SK-N-SH (cell line): Measurements from ENCODE around the gene SLC66A1. TPM values are rescaled to one million over a fixed set of nuclear protein-coding genes. Genes with fewer than 3 reads are reported as not detected.

Source experiments
- CTCF ChIA-PET: fragments of 300-600, 350-600 bp; formaldehyde crosslinking; extraction: SDS; loops from one replicate; lab custom pipeline; 2021; lab: Yijun Ruan, JAX
- POLR2A ChIA-PET: fragments of 350-600 bp; sonication (Branson Sonifier 250); formaldehyde crosslinking; extraction: SDS; loops from one replicate; lab custom pipeline; 2020; ENCODE audit warnings: antibody characterized with exemption, inconsistent platforms; lab: Yijun Ruan, JAX
- DNase-seq: peaks from one replicate; pipeline ENCODE4 v3.0.0; 2012
- H2AFZ ChIP-seq: fragments of 200-600 bp; sonication (generic); 2 replicates; pipeline ENCODE4 v1.8.1; 2016; ENCODE audit warnings: antibody characterized with exemption, mild to moderate bottlenecking, low read depth
- H3F3A ChIP-seq: fragments of 200-600 bp; sonication (generic); replicated peaks from 2 replicates; pipeline ENCODE3; 2016; ENCODE audit warnings: antibody characterized with exemption, mild to moderate bottlenecking; ENCODE audit not compliant: insufficient read depth
- H3K27ac ChIP-seq, 2 experiments: fragments of 200-500 bp in 1 of 2; fragments of 200-600 bp in 1 of 2; sonication (Bioruptor generic) in 1 of 2; sonication (generic), shearing (Covaris generic) in 1 of 2; 2 replicates each; pipeline versions ENCODE4 v1.5.1 to v1.6.1; 2014 to 2016; ENCODE audit warnings: low read depth in 2 of 2, inconsistent platforms in 1 of 2, low read length in 1 of 2, mild to moderate bottlenecking in 1 of 2, mixed read lengths in 1 of 2
- H3K27me3 ChIP-seq: fragments of 200-600 bp; sonication (generic), shearing (Covaris generic); 2 replicates; pipeline ENCODE4 v1.6.1; 2016; ENCODE audit warnings: mixed run types; ENCODE audit not compliant: insufficient read depth
- H3K36me3 ChIP-seq, 2 experiments: fragments of 200-500 bp in 1 of 2; fragments of 200-600 bp in 1 of 2; sonication (Bioruptor generic) in 1 of 2; sonication (generic) in 1 of 2; replicated peaks in 1 of 2; 2 replicates each; pipeline versions ENCODE3 to v1.5.1; 2014 to 2016; ENCODE audit warnings: low read length in 1 of 2, mild to moderate bottlenecking in 1 of 2; ENCODE audit not compliant: insufficient read depth in 2 of 2, control insufficient read depth in 1 of 2
- H3K4me1 ChIP-seq, 2 experiments: fragments of 200-500 bp in 1 of 2; fragments of 200-600 bp in 1 of 2; sonication (Bioruptor generic) in 1 of 2; sonication (generic), shearing (Covaris generic) in 1 of 2; 2 replicates each; pipeline versions ENCODE4 v1.5.1 to v1.6.1; 2014 to 2016; ENCODE audit warnings: low read depth in 1 of 2, low read length in 1 of 2, mixed run types in 1 of 2; ENCODE audit not compliant: insufficient read depth in 2 of 2, control insufficient read depth in 1 of 2
- H3K4me2 ChIP-seq: fragments of 200-600 bp; sonication (generic), shearing (Covaris generic); 2 replicates; pipeline ENCODE4 v1.6.1; 2017; ENCODE audit warnings: mixed run types
- H3K4me3 ChIP-seq, 2 experiments: fragments of 200-500 bp in 1 of 2; fragments of 200-600 bp in 1 of 2; sonication (Bioruptor generic) in 1 of 2; sonication (generic), shearing (Covaris generic) in 1 of 2; 2 replicates each; pipeline versions ENCODE4 v1.5.1 to v1.8.1; 2014 to 2016; ENCODE audit warnings: low read depth in 2 of 2, inconsistent platforms in 1 of 2, low read length in 1 of 2, mild to moderate bottlenecking in 1 of 2, mixed read lengths in 1 of 2, moderate library complexity in 1 of 2
- H3K79me2 ChIP-seq: fragments of 200-600 bp; sonication (generic); 2 replicates; pipeline ENCODE4 v1.8.1; 2017; ENCODE audit warnings: mild to moderate bottlenecking; ENCODE audit not compliant: insufficient read depth
- H3K9ac ChIP-seq: fragments of 200-600 bp; sonication (generic); 2 replicates; pipeline ENCODE4 v1.6.1; 2017; ENCODE audit warnings: mixed run types
- H3K9me2 ChIP-seq: fragments of 200-600 bp; sonication (generic); 2 replicates; pipeline ENCODE4 v1.6.1; 2017; ENCODE audit warnings: mixed run types
- H3K9me3 ChIP-seq: fragments of 200-600 bp; sonication (generic); 2 replicates; pipeline ENCODE4 v1.6.1; 2017; ENCODE audit warnings: mixed run types, mild to moderate bottlenecking, moderate library complexity
- H4K20me1 ChIP-seq: fragments of 200-600 bp; sonication (generic); 2 replicates; pipeline ENCODE4 v1.6.1; 2017; ENCODE audit warnings: mild to moderate bottlenecking, mixed run types; ENCODE audit not compliant: insufficient read depth
- FOSL2 ChIP-seq: IDR thresholded peaks from 2 replicates; pipeline ENCODE4 v1.4.0; 2012; ENCODE audit warnings: low read depth, mild to moderate bottlenecking, moderate library complexity, borderline replicate concordance
- JUND ChIP-seq: IDR thresholded peaks from 2 replicates; pipeline ENCODE4 v1.4.0; 2012
- MAX ChIP-seq: IDR thresholded peaks from 2 replicates; pipeline ENCODE4 v1.4.0; 2012; ENCODE audit warnings: low read depth
- NFIC ChIP-seq: IDR thresholded peaks from 2 replicates; pipeline ENCODE4 v1.4.0; 2012; ENCODE audit warnings: borderline replicate concordance
- POLR2AphosphoS5 ChIP-seq: IDR thresholded peaks from 2 replicates; pipeline ENCODE4 v1.6.1; 2012; ENCODE audit warnings: low read depth, low read length
- RXRA ChIP-seq: IDR thresholded peaks from 2 replicates; pipeline ENCODE4 v1.4.0; 2012; ENCODE audit warnings: low read depth, mild to moderate bottlenecking, borderline replicate concordance
- TAF1 ChIP-seq: IDR thresholded peaks from 2 replicates; pipeline ENCODE4 v1.6.1; 2012; ENCODE audit warnings: low read depth, mild to moderate bottlenecking, low read length, moderate library complexity, borderline replicate concordance
- TEAD4 ChIP-seq: IDR thresholded peaks from 2 replicates; pipeline ENCODE4 v1.4.0; 2012; ENCODE audit warnings: mild to moderate bottlenecking, borderline replicate concordance; ENCODE audit not compliant: insufficient read depth
- USF1 ChIP-seq: IDR thresholded peaks from 2 replicates; pipeline ENCODE4 v1.4.0; 2012; ENCODE audit warnings: low read depth, borderline replicate concordance
- YY1 ChIP-seq: IDR thresholded peaks from 2 replicates; pipeline ENCODE4 v1.4.0; 2012; ENCODE audit warnings: low read depth, mild to moderate bottlenecking
- WGBS: methylation state at CpG from one replicate; pipeline ENCODE4 v1.1.6; 2017; ENCODE audit warnings: low lambda C conversion rate; 5-methylcytosine and 5-hydroxymethylcytosine counted together
- polyA plus RNA-seq, 3 experiments: library from polyadenylated mRNA; depleted of rRNA; stranded (reverse); fragments of >200 nt; gene quantifications; 2 replicates each; pipeline ENCODE4 v1.2.3, GENCODE V29; 2012
- TF ChIP-seq, protein P1 (sequence below): fragments of 150-350 bp; IDR thresholded peaks from 2 replicates; pipeline ENCODE4 v1.6.1; 2017; ENCODE audit warnings: antibody characterized with exemption, low read length, low read depth, borderline replicate concordance

Gene SLC66A1
- polyA plus RNA-seq, 1 of the 3 experiments (the other 2 are of a cell fraction): 16.9 TPM

DNA sequence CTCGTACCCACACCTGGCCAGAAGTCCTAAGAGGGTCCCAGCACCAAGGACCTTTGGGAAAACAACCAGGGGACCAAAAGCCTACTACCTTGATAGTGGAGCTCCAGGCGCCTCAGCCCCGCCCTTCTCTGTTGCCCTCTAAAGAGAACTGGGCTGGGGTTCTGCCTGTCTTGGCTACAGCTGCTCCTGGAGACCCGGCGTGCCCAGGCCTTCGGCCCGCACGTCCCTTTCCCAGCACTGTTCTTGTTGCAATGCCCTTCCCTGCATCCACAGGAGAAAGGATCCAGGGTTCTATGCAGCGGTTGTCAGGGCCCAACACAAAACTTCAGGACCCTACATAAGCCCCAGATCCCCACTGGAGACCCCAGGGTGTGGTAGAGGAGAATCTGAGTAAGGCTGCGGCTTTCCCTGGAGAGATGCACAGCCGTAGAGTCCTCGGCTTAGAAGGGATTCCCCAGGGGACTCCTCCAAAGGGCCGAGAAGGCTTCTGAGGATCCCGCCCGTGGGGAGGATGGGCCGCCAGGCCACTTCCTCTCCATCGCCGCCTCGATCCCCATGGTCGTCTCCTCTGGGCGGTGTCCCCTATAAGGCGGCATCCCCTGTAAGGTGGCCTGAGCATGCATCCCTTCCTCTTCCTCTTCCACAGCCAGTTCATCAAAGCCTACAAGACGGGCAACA, 12.0 kb downstream of the SLC66A1 start:
- Histone ChIP-seq H3K79me2 (peaks cover 4% of the 10 kb centered on the region; the same call in 1 of the 2 replicates), H3K9me3 (no peaks in the 10 kb centered on the region), H3K4me1 (no peaks in the 10 kb centered on the region), H2AFZ (no peak overlapping the region), H3F3A (no peaks in the 10 kb centered on the region), H3K4me2 (no peak overlapping the region), H3K4me3 (no peak overlapping the region), H3K9ac (no peak overlapping the region), H3K9me2 (no peaks in the 10 kb centered on the region), H3K27ac (no peak overlapping the region), H3K27me3 (no peaks in the 10 kb centered on the region), H4K20me1 (no peaks in the 10 kb centered on the region), H3K36me3 (peaks cover 5 to 10% of the 10 kb centered on the region in 2 experiments)
- ChIA-PET POLR2A (no interaction called here), CTCF (interaction anchor here (2.8 kb wide), 1 partner anchor 11 kb away, joined by 8 read pairs; the partner anchor contains the start of genes AKR7A2 and SLC66A1)
- no peak for DNase-seq
- no peak for TF ChIP-seq TEAD4
- no peak for TF ChIP-seq FOSL2
- TF ChIP-seq POLR2AphosphoS5: no peak
- TF ChIP-seq, protein P1, sequence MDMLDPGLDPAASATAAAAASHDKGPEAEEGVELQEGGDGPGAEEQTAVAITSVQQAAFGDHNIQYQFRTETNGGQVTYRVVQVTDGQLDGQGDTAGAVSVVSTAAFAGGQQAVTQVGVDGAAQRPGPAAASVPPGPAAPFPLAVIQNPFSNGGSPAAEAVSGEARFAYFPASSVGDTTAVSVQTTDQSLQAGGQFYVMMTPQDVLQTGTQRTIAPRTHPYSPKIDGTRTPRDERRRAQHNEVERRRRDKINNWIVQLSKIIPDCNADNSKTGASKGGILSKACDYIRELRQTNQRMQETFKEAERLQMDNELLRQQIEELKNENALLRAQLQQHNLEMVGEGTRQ: no peak
- TF ChIP-seq TAF1: no peak
- TF ChIP-seq YY1: no peak
- no peak for TF ChIP-seq USF1
- WGBS: 94% methylated on average over 9 of the region's 23 CpGs

GRCh38 chr1:19324665-19324990, 12.5 kb downstream of the SLC66A1 start:
- no peak for DNase-seq
- TF ChIP-seq YY1: no peak
- no peak for TF ChIP-seq JUND
- TF ChIP-seq MAX: no peak
- TF ChIP-seq, protein P1: no peak
- no peak for TF ChIP-seq NFIC
- TF ChIP-seq RXRA: no peak
- no peak overlapping the region for H3K4me3 ChIP-seq
- POLR2A ChIA-PET: no interaction called here
- H3K79me2 ChIP-seq: no peaks in the 10 kb centered on the region
- H3K9me2 ChIP-seq: no peaks in the 10 kb centered on the region
- no peaks in the 10 kb centered on the region for H3K9me3 ChIP-seq
- H3K27ac ChIP-seq: no peak overlapping the region
- H3K36me3 ChIP-seq: peaks cover 5 to 10% of the 10 kb centered on the region in 2 experiments
- H3K4me1 ChIP-seq: no peaks in the 10 kb centered on the region
- H2AFZ ChIP-seq: no peak overlapping the region
- H3K27me3 ChIP-seq: no peaks in the 10 kb centered on the region
- no peak overlapping the region for H3K9ac ChIP-seq
- no peak overlapping the region for H3K4me2 ChIP-seq
- WGBS: 90% methylated on average over 5 of the region's 9 CpGs
- no peaks in the 10 kb centered on the region for H4K20me1 ChIP-seq
- CTCF ChIA-PET: no interaction called here
- no peaks in the 10 kb centered on the region for H3F3A ChIP-seq
